ENCODE data around the gene KLHL26.
"Not testable (repeated sequence)": the region's sequence is repeated elsewhere in the genome, so short reads cannot be mapped to it uniquely, and the experiment has no call there.

Gene KLHL26

GRCh38 chr19:18666784-18667183, 30.0 kb downstream of the KLHL26 start:
- DNase-seq (ENCODE audit: low read depth): no peak

GRCh38 chr19:18667531-18668251, 30.9 kb downstream of the KLHL26 start:
- DNase-seq (ENCODE audit: low read depth): no peak

- DNase-seq (ENCODE audit: low read depth): no peak
Measured at GRCh38 chr19:18668252-18668631, 31.4 kb downstream of the KLHL26 start.

- no peak for DNase-seq (ENCODE audit: low read depth)
Measured at GRCh38 chr19:18668744-18669523, 32.1 kb downstream of the KLHL26 start.

- no peak for DNase-seq (ENCODE audit: low read depth)
Measured at GRCh38 chr19:18669524-18669817, 32.6 kb downstream of the KLHL26 start.

GRCh38 chr19:18669883-18670282, 33.1 kb downstream of the KLHL26 start:
- no peak for DNase-seq (ENCODE audit: low read depth)

GRCh38 chr19:18670312-18670711, 33.5 kb downstream of the KLHL26 start:
- DNase-seq (ENCODE audit: low read depth): no peak

GRCh38 chr19:18671303-18672043, 34.6 kb downstream of the KLHL26 start:
- no peak for DNase-seq (ENCODE audit: low read depth)

GRCh38 chr19:18672044-18672451, 35.2 kb downstream of the KLHL26 start:
- no peak for DNase-seq (ENCODE audit: low read depth)

GRCh38 chr19:18672606-18673337, 35.9 kb downstream of the KLHL26 start:
- peak; percentile 67 for DNase-seq (ENCODE audit: low read depth)

- DNase-seq (ENCODE audit: low read depth): no peak
Measured at GRCh38 chr19:18674616-18675015, 37.8 kb downstream of the KLHL26 start.

GRCh38 chr19:18675779-18676178, 39.0 kb downstream of the KLHL26 start:
- DNase-seq (ENCODE audit: low read depth): no peak

GRCh38 chr19:18676692-18677091, 39.9 kb downstream of the KLHL26 start:
- DNase-seq (ENCODE audit: low read depth): no peak

GRCh38 chr19:18677156-18677555, 40.3 kb downstream of the KLHL26 start:
- DNase-seq (ENCODE audit: low read depth): no peak

- DNase-seq (ENCODE audit: low read depth): not testable (repeated sequence)
Measured at GRCh38 chr19:18680148-18680547, 43.3 kb downstream of the KLHL26 start.

- DNase-seq (ENCODE audit: low read depth): no peak
Measured at GRCh38 chr19:18682807-18683108, 45.9 kb downstream of the KLHL26 start.

- DNase-seq (ENCODE audit: low read depth): peak; percentile 78
Measured at GRCh38 chr19:18683109-18683957, 46.5 kb downstream of the KLHL26 start, which contains the start of gene CRTC1. Gene CRTC1, plus strand, starts transcription at chr19:18683680. Its CDS starts 23 bp downstream, at chr19:18683703.

- DNase-seq (ENCODE audit: low read depth): no peak
Measured at GRCh38 chr19:18683958-18684641, 47.3 kb downstream of the KLHL26 start.

GRCh38 chr19:18684642-18684993, 47.8 kb downstream of the KLHL26 start:
- DNase-seq (ENCODE audit: low read depth): no peak

- DNase-seq (ENCODE audit: low read depth): no peak
Measured at GRCh38 chr19:18685597-18686190, 48.9 kb downstream of the KLHL26 start.

Measured in fibroblast of gingiva (primary cell).